ENCODE measurements around the gene SH3YL1.

GRCh38 chr2:203984-204383 is 59.8 kb downstream of the SH3YL1 start:
- TF ChIP-seq TAF1 (IDR thresholded peaks at IDR 0.05; ENCODE audit: low read depth, low read length): no peak
- TF ChIP-seq POLR2A (IDR thresholded peaks at IDR 0.05; ENCODE audit: low read depth, low read length): no peak

All from GM12891 (cell line).